H9 (cell line): ENCODE measurements around the gene C1orf115. TPM values are rescaled to one million over a fixed set of nuclear protein-coding genes. Genes with fewer than 3 reads are reported as not detected.

Source experiments
- DNase-seq: peaks from one replicate; pipeline ENCODE4 v3.0.0-alpha.2; 2017
- H2AFZ ChIP-seq: one replicate; pipeline ENCODE4 v1.6.1; 2013; ENCODE audit warnings: mild to moderate bottlenecking, low read length, control low read depth, moderate library complexity
- H2AK5ac ChIP-seq: 2 replicates; pipeline ENCODE4 v1.6.1; 2013; ENCODE audit warnings: low read length, control low read depth, mixed read lengths; ENCODE audit not compliant: insufficient read length
- H2BK120ac ChIP-seq: one replicate; pipeline ENCODE4 v1.6.1; 2013; ENCODE audit warnings: low read depth, mild to moderate bottlenecking, low read length, control low read depth, inconsistent platforms; ENCODE audit not compliant: poor library complexity, severe bottlenecking
- H2BK12ac ChIP-seq: 2 replicates; pipeline ENCODE4 v1.6.1; 2013; ENCODE audit warnings: low read length, control low read depth, mixed read lengths, low read depth; ENCODE audit not compliant: insufficient read length
- H2BK15ac ChIP-seq: 2 replicates; pipeline ENCODE4 v1.6.1; 2013; ENCODE audit warnings: low read depth, low read length, control low read depth
- H2BK20ac ChIP-seq: one replicate; pipeline ENCODE4 v1.6.1; 2013; ENCODE audit warnings: low read depth, mild to moderate bottlenecking, low read length, control low read depth, inconsistent platforms; ENCODE audit not compliant: poor library complexity, severe bottlenecking
- H2BK5ac ChIP-seq: 2 replicates; pipeline ENCODE4 v1.6.1; 2013; ENCODE audit warnings: low read length, control low read depth, mixed read lengths; ENCODE audit not compliant: insufficient read length
- H3K14ac ChIP-seq: 2 replicates; pipeline ENCODE4 v1.6.1; 2013; ENCODE audit warnings: low read length, control low read depth; ENCODE audit not compliant: insufficient read depth
- H3K18ac ChIP-seq: 2 replicates; pipeline ENCODE4 v1.6.1; 2013; ENCODE audit warnings: low read depth, mild to moderate bottlenecking, mixed read lengths, low read length, control low read depth; ENCODE audit not compliant: insufficient read length
- H3K23ac ChIP-seq: 2 replicates; pipeline ENCODE4 v1.6.1; 2013; ENCODE audit warnings: low read length, control low read depth, mixed read lengths, low read depth; ENCODE audit not compliant: insufficient read length
- H3K23me2 ChIP-seq: 2 replicates; pipeline ENCODE4 v1.6.1; 2013; ENCODE audit warnings: low read depth, mild to moderate bottlenecking, mixed read lengths, low read length, control low read depth; ENCODE audit not compliant: insufficient read length, poor library complexity, severe bottlenecking
- H3K27ac ChIP-seq: 2 replicates; pipeline ENCODE4 v1.5.1; 2013; ENCODE audit warnings: low read length, control low read depth, mixed read lengths, low read depth; ENCODE audit not compliant: insufficient read length
- H3K27me3 ChIP-seq: 2 replicates; pipeline ENCODE4 v1.6.1; 2013; ENCODE audit warnings: low read length, control low read depth, inconsistent platforms; ENCODE audit not compliant: insufficient read depth
- H3K4ac ChIP-seq: 2 replicates; pipeline ENCODE4 v1.6.1; 2013; ENCODE audit warnings: low read depth, mild to moderate bottlenecking, control low read depth, inconsistent platforms, low read length, moderate library complexity
- H3K4me1 ChIP-seq: 2 replicates; pipeline ENCODE4 v1.6.1; 2013; ENCODE audit warnings: low read length, control low read depth, inconsistent platforms; ENCODE audit not compliant: insufficient read depth
- H3K4me2 ChIP-seq: 2 replicates; pipeline ENCODE4 v1.6.1; 2013; ENCODE audit warnings: low read length, control low read depth, mixed read lengths; ENCODE audit not compliant: insufficient read length, insufficient read depth
- H3K56ac ChIP-seq: 2 replicates; pipeline ENCODE4 v1.6.1; 2013; ENCODE audit warnings: low read depth, mild to moderate bottlenecking, mixed read lengths, low read length, control low read depth; ENCODE audit not compliant: insufficient read length
- H3K79me1 ChIP-seq: 2 replicates; pipeline ENCODE4 v1.6.1; 2013; ENCODE audit warnings: low read depth, mild to moderate bottlenecking, moderate library complexity, low read length, control low read depth, inconsistent platforms; ENCODE audit not compliant: insufficient read depth, poor library complexity, severe bottlenecking
- H3K79me2 ChIP-seq: 2 replicates; pipeline ENCODE4 v1.6.1; 2013; ENCODE audit warnings: low read length, control low read depth, inconsistent platforms; ENCODE audit not compliant: insufficient read depth
- H3K9ac ChIP-seq: 2 replicates; pipeline ENCODE4 v1.6.1; 2013; ENCODE audit warnings: low read length, control low read depth, mixed read lengths; ENCODE audit not compliant: insufficient read length; ENCODE audit errors: extremely low read depth
- H3K9me3 ChIP-seq: one replicate; pipeline ENCODE4 v1.6.1; 2013; ENCODE audit warnings: low read depth, low read length, inconsistent platforms; ENCODE audit not compliant: control insufficient read depth
- H3T11ph ChIP-seq: one replicate; pipeline ENCODE4 v1.6.1; 2013; ENCODE audit warnings: mild to moderate bottlenecking, low read length, control low read depth, inconsistent platforms
- H4K20me1 ChIP-seq: one replicate; pipeline ENCODE4 v1.6.1; 2013; ENCODE audit not compliant: control insufficient read depth, insufficient read length, insufficient read depth
- H4K5ac ChIP-seq: 2 replicates; pipeline ENCODE4 v1.6.1; 2013; ENCODE audit warnings: low read depth, mild to moderate bottlenecking, mixed read lengths, low read length, control low read depth; ENCODE audit not compliant: insufficient read length
- H4K8ac ChIP-seq: replicated peaks from 2 replicates; pipeline ENCODE4 v1.6.1; 2013; ENCODE audit warnings: low read length, control low read depth, mixed read lengths, low read depth; ENCODE audit not compliant: insufficient read length
- H4K91ac ChIP-seq: 2 replicates; pipeline ENCODE4 v1.6.1; 2013; ENCODE audit warnings: low read depth, mild to moderate bottlenecking, moderate library complexity, mixed read lengths, low read length, control low read depth; ENCODE audit not compliant: insufficient read length
- H3K27ac Mint-ChIP-seq, 3 experiments: 2 replicates in 2 of 3; 3 replicates in 1 of 3; pipeline ENCODE4 v1.8.0; 2020 to 2021; ENCODE audit warnings: mixed read lengths in 3 of 3, mild to moderate bottlenecking in 1 of 3, moderate library complexity in 1 of 3
- H3K27me3 Mint-ChIP-seq: 2 replicates; pipeline ENCODE4 v1.8.0; 2021; ENCODE audit warnings: low read depth, mild to moderate bottlenecking, moderate library complexity, mixed read lengths
- H3K36me3 Mint-ChIP-seq, 3 experiments: 2 replicates in 2 of 3; 3 replicates in 1 of 3; pipeline ENCODE4 v1.8.0; 2020 to 2021; ENCODE audit warnings: low read depth in 3 of 3, mixed read lengths in 3 of 3; ENCODE audit not compliant: insufficient read depth in 1 of 3
- H3K4me1 Mint-ChIP-seq, 2 experiments: 2 replicates each; pipeline ENCODE4 v1.8.0; 2020; ENCODE audit warnings: mixed read lengths in 2 of 2
- H3K4me3 Mint-ChIP-seq, 2 experiments: 2 replicates in 1 of 2; 3 replicates in 1 of 2; pipeline ENCODE4 v1.8.0; 2020 to 2021; ENCODE audit warnings: mild to moderate bottlenecking in 2 of 2, mixed read lengths in 2 of 2, moderate library complexity in 1 of 2
- H3K9me3 Mint-ChIP-seq, 2 experiments: 2 replicates in 1 of 2; 3 replicates in 1 of 2; pipeline ENCODE4 v1.8.0; 2020; ENCODE audit warnings: mild to moderate bottlenecking in 2 of 2, mixed read lengths in 2 of 2, moderate library complexity in 1 of 2
- CTCF ChIP-seq: fragments of 200-600 bp; sonication (generic); conservative IDR thresholded peaks from 3 replicates; pipeline ENCODE4 v1.8.0; 2021; ENCODE audit warnings: antibody characterized with exemption, mild to moderate bottlenecking
- WGBS: extraction: QIAGEN DNeasy Blood & Tissue Kit; methylation state at CpG from one replicate; pipeline ENCODE4 v1.1.7; 2013; ENCODE audit warnings: missing lambda C conversion rate, low lambda C conversion rate, mixed read lengths; ENCODE audit not compliant: insufficient read length; ENCODE audit errors: extremely low coverage; 5-methylcytosine and 5-hydroxymethylcytosine counted together
- total RNA-seq: library from RNA; stranded (reverse); gene quantifications from 2 replicates; pipeline ENCODE4 v1.2.1, GENCODE V29; 2021

C1orf115 gene
- total RNA-seq, 1 experiment from 2014 or later = 6.0 TPM

- no peak overlapping the region for H2BK20ac ChIP-seq
- H4K20me1 ChIP-seq = no peaks in the 10 kb centered on the region
Observed at GRCh38 chr1:220697326-220697725, 7.2 kb downstream of the C1orf115 start.

More at GRCh38 chr1:220697326-220697725, 7.2 kb downstream of the C1orf115 start:
- Histone ChIP-seq H2AFZ (no peak overlapping the region), H4K5ac (no peak overlapping the region), H3K9ac (no peak overlapping the region), H3K27me3 (no peaks in the 10 kb centered on the region), H3T11ph (no peak overlapping the region), H3K23ac (no peak overlapping the region), H4K91ac (no peak overlapping the region), H3K79me2 (no peaks in the 10 kb centered on the region), H3K18ac (no peak overlapping the region), H3K9me3 (no peaks in the 10 kb centered on the region), H3K4me1 (no peaks in the 10 kb centered on the region), H3K4me2 (no peak overlapping the region), H3K56ac (no peak overlapping the region), H2BK15ac (no peak overlapping the region), H3K79me1 (no peaks in the 10 kb centered on the region), H3K27ac (no peak overlapping the region), H3K4ac (no peak overlapping the region), H3K14ac (no peak overlapping the region), H2BK120ac (no peak overlapping the region), H2BK12ac (no peak overlapping the region), H3K23me2 (no peaks in the 10 kb centered on the region), H2BK5ac (no peak overlapping the region), H2AK5ac (no peak overlapping the region), H4K8ac (no peak overlapping the region)
- WGBS = no CpG with 5 or more reads among the region's 6 CpGs
- Mint-ChIP-seq H3K4me3 (no peak overlapping the region), H3K27ac (no peak overlapping the region), H3K4me1 (peaks cover 10 to 11% of the 10 kb centered on the region in 2 experiments), H3K36me3 (peaks cover 0 to 3% (median 0%) of the 10 kb centered on the region in 3 experiments; a peak in 2 of 7 replicates), H3K9me3 (no peaks in the 10 kb centered on the region), H3K27me3 (peaks cover 13% of the 10 kb centered on the region)
- DNase-seq = no peak
- TF ChIP-seq CTCF = no peak
